ENCODE measurements around the gene C1QTNF6.

Gene C1QTNF6

DNA sequence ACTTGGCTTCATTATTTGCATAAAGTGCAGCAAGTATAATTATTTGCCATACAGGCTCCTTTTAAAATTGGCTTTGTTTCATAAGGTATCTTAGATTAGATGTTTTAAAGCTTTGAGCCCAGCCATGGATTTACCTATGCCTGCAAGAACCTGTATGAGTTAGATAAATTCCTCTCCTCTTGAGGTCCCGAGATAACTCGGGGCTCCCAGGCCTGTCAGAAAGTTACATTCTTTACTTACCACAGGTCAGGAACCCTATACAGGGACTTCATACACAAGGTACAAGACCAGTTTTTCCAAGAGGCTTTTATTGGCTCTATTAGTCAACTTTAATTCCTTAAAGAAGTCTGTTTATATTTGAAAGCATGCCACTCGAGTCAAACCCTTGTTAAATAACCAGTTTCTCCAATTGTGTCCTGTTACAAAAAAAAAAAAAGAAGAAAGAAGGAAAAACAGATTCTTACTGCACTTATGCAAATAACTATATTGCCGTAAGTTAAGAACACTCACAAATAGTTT is 2.3 kb upstream of the C1QTNF6 start:
- DNase-seq (ENCODE audit: low spot score): no peak

DNA sequence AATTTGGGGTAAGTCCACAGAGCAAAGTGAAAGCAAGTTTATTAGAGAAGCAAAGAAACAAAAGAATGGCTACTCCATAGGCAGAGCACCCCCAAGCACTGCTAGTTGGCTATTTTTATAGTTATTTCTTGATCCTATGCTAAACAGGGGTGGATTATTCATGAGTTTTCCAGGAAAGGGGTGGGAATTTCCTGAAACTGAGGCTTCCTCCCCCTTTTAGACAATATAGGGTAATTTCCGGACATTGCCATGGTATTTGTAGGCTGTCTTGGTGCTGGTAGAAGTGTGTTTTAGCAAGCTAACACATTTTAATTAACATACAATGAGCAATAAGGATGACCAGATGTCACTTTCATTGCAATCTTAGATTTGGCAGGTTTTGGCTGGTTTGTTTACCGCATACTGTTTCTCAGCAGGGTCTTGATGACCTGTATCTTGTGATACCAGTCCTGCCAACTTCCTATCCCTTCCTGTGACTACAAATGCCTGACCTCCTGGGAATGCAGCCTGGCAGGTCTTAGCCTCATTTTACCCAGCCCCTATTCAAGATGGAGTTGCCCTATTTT is 937 bp upstream of the C1QTNF6 start:
- DNase-seq (ENCODE audit: low spot score): no peak

DNA sequence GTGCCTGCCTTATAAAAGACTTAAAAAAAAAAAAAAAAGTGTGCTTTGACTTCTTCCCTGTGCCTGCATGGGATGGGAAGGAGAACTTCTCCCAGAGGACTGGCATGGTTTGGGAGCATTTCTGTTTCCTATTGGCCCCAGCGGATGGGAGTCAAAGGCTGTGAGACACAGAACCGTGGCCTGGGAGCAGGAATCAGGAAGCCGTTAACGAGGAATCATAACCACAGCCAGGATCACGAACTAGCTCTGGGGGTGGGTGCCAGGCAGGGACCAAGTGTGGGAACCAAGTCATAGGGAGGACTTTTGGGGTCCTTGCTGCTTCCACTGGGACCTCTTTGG is 526 bp downstream of the C1QTNF6 start:
- no peak for DNase-seq (ENCODE audit: low spot score)

- no peak for DNase-seq (ENCODE audit: low spot score)
Measured at GRCh38 chr22:37186997-37187522, 987 bp downstream of the C1QTNF6 start.

DNA sequence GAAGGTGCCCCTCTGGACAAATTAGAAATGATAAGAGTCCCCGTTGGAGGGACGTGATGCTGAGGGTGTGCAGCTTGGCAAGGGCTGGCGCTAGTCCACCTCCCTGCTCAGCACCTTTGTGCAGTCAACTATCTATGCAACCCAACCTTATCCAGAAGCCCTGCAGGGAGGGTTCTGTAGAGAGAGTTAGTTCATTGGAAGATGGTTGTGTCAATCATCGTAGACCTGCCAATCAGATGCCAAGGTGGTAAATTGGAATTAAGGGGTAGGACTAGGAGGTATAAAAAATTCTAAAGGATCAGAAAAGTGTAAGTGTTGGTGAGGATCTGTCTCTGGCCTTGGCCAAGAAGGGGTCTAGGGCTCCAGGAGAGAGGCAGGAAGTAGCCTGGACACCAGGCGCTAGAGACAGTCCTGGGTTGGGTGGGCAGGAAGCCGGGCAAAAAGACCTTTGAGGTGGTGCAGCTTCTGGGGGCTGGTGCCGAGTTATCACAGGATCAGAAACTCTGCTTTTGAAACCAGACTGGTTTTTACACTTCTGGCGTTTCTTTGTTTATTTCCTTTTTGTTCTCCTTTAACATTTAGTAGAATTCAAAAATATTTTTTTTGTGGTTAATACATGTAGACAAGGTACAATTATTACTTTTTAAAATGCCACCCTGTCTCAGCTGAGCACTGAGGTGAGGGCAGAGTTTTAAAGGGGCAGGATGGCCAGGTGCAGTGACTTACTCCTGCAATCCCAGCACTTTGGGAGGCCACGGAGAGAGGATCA is 1.6 kb downstream of the C1QTNF6 start:
- DNase-seq (ENCODE audit: low spot score): no peak

GRCh38 chr22:37185646-37186227 is 2.3 kb downstream of the C1QTNF6 start:
- no peak for DNase-seq (ENCODE audit: low spot score)

GRCh38 chr22:37184816-37185541 is 3.1 kb downstream of the C1QTNF6 start:
- DNase-seq (ENCODE audit: low spot score): no peak

GRCh38 chr22:37184380-37184755 is 3.7 kb downstream of the C1QTNF6 start:
- DNase-seq (ENCODE audit: low spot score): no peak

- no peak for DNase-seq (ENCODE audit: low spot score)
Measured at GRCh38 chr22:37183432-37184379, 4.3 kb downstream of the C1QTNF6 start.

GRCh38 chr22:37182949-37183245 is 5.2 kb downstream of the C1QTNF6 start:
- DNase-seq (ENCODE audit: low spot score): no peak

DNA sequence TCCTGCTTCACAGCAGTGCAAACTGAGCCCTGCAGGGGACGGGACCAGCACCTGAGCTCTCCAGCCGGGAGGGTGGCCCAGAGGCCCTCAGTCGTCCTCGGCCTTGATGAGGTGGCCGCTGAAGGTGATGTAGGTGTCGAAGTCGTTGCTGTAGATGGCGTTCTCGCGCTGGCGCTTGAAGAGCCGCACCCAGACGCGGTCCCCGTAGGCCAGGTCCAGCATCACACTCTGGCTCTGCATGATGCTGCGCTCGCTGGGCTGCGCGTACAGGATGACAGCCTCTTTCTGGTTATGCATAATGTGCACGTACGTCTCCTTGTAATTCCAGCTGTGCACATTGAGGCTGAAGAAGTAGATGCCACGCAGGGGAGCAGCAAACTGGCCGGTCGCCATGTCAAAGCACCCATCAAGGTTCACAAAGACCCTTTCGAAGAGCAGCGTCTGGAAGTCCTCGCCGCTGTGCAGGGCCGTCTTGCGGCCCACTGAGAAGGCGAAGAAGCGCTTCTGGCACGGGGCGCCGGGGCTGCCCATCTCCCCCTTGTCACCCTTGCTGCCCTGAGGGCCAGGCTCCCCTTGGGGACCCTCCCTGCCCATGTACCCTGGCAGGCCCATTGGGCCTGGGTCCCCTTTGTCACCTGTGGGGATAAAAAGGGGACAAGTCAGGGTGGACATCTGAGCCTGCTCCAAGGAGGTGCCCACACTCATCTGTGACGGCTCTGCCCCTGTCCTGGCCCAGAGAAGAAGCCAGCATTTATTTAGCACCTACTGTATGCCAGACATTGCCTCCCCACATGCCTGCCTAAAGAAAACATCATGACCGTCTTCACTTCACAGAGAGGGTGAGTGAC is 5.7 kb downstream of the C1QTNF6 start:
- no peak for DNase-seq (ENCODE audit: low spot score)

GRCh38 chr22:37181681-37182080 is 6.4 kb downstream of the C1QTNF6 start:
- no peak for DNase-seq (ENCODE audit: low spot score)

GRCh38 chr22:37180531-37181231 is 7.4 kb downstream of the C1QTNF6 start:
- no peak for DNase-seq (ENCODE audit: low spot score)

DNA sequence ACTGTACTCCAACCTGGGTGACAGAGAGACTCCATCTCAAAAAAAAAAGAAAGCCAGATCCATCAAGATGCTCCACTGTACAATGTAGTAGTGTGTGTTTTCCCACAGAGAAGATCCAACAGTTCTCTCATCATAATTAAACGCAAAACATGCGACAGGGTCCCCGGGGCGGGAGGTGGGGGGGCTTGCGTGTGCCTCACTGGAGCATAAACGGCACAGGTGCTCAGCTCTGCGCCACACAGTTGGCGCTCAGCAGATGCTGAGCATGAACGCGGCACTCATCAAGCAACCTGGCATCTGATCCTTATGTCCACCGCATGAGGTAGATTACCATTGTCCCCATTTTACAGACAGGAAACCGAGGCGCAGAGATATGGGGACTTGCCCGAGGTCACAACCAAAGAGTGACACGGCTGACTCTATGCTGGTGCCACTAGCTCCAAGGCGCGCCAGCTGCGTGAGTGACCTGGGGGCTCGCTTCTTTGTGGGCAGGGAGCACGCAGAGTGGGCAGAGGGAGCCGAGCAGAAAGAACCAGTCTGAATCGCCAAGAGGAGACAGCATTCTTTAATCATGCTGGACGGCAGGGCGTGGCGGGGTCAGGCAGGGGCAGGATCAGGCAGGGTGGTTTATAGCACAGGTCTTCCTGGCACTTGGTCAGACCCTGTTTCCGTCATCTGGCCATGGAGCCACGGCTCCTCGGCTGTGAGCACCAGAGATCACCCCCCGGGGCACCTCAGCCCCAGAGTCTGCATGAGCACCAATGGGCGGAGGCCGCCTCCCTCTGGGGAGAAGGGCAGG is 8.2 kb downstream of the C1QTNF6 start:
- no peak for DNase-seq (ENCODE audit: low spot score)

DNA sequence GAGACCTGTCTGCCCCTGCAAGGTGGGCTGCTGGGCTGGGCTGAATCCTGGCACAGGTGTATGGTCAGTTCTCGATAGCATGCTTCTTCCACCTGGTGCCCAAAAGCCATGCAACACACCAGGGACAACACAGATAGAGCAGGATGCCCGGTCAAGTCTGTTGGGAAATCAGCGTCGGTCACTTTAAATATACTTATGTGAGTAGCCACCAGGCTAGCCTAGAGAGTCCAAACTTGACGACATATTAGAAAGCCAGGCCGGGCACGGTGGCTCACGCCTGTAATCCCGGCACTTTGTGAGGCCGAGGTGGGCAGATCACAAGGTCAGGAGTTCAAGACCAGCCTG is 8.9 kb downstream of the C1QTNF6 start:
- DNase-seq (ENCODE audit: low spot score): no peak

DNA sequence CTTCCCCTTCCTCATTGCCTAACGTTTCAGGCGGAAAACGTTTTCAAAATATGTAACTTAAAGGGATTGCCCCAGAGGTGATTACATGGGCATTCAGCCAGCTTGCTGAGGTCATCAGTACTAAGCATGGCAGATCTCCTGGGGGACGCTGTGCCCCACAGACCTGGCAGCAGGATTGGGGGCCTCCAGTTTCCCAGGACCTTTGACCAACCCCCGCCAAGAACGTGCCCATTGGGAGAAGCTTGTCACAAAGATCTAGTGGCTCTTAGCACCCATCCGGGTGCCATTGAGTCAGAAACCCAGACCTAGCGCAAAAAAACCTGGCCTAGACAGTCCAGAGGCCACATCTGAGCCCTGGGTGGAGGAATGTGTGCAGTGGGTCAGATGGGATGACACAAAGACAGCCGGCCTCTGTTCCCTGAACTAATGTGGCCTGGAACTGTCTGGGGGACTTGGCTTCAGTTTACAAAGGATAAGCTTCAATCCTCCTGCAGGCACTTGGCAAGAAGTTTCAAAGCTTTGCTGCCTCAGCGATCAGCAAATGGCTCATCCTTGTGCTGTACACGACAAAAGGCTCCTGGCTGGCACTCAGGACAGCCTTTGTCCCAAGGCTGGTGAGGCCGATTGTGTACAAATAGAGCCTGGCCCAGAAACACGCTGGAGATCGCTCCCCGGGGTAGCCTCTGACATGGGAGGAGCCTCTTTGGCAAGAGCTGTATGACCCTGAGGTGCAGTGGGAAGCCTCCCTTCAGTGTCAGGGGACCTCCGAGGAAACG is 9.5 kb downstream of the C1QTNF6 start:
- no peak for DNase-seq (ENCODE audit: low spot score)

DNA sequence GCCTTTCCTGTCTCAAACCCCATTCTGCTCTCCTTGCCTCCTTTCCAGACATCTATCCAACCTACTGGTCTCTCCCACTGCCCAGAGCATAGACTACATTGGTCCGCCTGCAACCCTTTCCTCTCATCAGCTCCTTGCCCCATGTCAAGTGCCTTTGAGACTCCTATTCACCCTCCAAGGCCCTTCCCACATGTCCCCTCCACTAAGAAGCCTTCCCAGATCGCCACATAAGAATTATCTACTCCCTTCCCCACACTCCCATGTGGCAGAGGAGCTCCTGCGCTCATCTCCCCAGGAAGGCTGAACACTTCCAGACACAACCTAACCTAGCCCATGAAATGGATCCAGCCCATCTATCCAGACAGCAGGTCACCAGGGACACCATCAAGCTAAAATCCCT is 10.3 kb downstream of the C1QTNF6 start:
- no peak for DNase-seq (ENCODE audit: low spot score)

DNA sequence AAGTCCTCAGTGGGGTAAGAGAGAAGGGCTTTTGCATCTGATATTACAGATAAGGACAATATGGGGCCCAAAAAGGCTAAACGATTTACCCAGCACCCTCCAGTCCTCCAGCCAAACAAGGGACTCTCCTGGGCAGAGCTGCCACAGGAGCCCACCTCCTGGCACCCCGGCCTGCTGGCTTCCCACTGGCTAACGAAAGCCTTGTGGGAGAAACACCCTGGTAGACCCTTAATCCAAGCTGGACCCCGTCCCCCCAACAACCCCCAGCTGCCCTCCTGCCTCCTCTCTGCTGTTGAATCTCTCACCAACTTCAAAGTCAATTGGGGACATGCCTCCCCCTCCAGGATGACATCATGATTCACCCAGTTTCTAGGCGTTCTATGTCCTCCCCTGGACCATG is 10.8 kb downstream of the C1QTNF6 start:
- no peak for DNase-seq (ENCODE audit: low spot score)

Measured in left forelimb (tissue), 1 donor.